Measurements from ENCODE around the gene HPS4. TPM values are rescaled to one million over a fixed set of nuclear protein-coding genes. Genes with fewer than 3 reads are reported as not detected.

HPS4 gene
- total and polyA plus RNA-seq, 2 of the 8 experiments (the other 6 are each of a cell fraction or from before 2014, with no cell fraction given), result 28.0 to 35.2 TPM

DNA sequence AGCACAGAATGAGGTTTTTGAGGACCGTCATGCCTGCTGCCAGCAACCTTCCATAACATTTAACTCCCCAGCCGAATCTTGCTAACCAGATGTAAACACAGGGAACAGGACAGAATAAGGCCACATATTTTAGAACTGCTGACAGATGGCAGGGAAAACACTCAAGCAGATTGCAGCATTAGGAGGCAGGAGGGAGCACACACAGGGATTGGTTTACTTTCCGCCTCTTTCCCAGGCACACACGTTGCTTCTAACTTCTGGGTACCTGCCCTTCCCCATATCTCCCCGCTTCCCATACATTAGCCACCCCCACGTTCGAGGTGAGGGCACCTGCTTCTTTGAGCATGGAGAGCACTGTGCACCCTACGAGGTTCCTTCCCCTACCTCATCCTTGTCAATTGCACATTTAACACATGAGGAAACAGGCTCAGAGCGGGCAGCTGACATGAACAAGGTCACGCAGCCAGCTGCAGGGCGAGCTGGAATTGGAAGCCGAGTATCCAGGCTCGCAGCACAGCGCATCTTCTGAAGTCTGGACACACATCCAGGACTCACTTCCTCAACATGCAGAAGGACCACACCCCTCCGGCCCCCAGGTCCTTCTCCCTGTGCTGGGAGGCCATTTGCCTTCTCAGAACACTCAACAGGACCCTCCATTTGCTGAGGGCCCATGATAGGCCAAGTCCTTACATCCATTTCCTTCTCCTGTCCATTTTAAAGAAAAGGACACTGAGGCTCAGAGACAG is 35.8 kb downstream of the HPS4 start (continued):
- no peak for TF ChIP-seq BACH1 (IDR thresholded peaks at IDR 0.05; ENCODE audit: low read length)
- no peak for TF ChIP-seq NRF1 (IDR thresholded peaks at IDR 0.05; ENCODE audit: low read depth, low read length)
- no peak for TF ChIP-seq POLR2AphosphoS5 (IDR thresholded peaks at IDR 0.05; ENCODE audit: low read depth, low read length)
- no peak for TF ChIP-seq CBX8 (IDR thresholded peaks at IDR 0.05; ENCODE audit: borderline replicate concordance, low read depth, low read length)
- TF ChIP-seq, protein P1, sequence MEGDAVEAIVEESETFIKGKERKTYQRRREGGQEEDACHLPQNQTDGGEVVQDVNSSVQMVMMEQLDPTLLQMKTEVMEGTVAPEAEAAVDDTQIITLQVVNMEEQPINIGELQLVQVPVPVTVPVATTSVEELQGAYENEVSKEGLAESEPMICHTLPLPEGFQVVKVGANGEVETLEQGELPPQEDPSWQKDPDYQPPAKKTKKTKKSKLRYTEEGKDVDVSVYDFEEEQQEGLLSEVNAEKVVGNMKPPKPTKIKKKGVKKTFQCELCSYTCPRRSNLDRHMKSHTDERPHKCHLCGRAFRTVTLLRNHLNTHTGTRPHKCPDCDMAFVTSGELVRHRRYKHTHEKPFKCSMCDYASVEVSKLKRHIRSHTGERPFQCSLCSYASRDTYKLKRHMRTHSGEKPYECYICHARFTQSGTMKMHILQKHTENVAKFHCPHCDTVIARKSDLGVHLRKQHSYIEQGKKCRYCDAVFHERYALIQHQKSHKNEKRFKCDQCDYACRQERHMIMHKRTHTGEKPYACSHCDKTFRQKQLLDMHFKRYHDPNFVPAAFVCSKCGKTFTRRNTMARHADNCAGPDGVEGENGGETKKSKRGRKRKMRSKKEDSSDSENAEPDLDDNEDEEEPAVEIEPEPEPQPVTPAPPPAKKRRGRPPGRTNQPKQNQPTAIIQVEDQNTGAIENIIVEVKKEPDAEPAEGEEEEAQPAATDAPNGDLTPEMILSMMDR (IDR thresholded peaks at IDR 0.05; ENCODE audit: control extremely low read depth in 1 of 3, insufficient read depth in 1 of 3, low read depth in 1 of 3, low read length in 3 of 3), result no peak
- no peak for TF ChIP-seq POLR2A (IDR thresholded peaks at IDR 0.05; ENCODE audit: control extremely low read depth in 1 of 2, low read depth in 2 of 2, low read length in 2 of 2)

Measured in H1 (cell line).